SK-N-SH (cell line): ENCODE results near the gene CBR1.
"Not testable (repeated sequence)": the region's sequence is repeated elsewhere in the genome, so short reads cannot be mapped to it uniquely, and the experiment has no call there.

Source experiments
- JUND ChIP-seq: IDR thresholded peaks from 2 replicates; pipeline ENCODE4 v1.4.0; 2012
- POLR2AphosphoS5 ChIP-seq: IDR thresholded peaks from 2 replicates; pipeline ENCODE4 v1.6.1; 2012; ENCODE audit warnings: low read depth, low read length
- RFX5 ChIP-seq: IDR thresholded peaks from 2 replicates; pipeline ENCODE4 v1.6.1; 2012; ENCODE audit warnings: mild to moderate bottlenecking, improper control_type of control experiment, low read length
- TEAD4 ChIP-seq: IDR thresholded peaks from 2 replicates; pipeline ENCODE4 v1.4.0; 2012; ENCODE audit warnings: mild to moderate bottlenecking, borderline replicate concordance; ENCODE audit not compliant: insufficient read depth
- TF ChIP-seq, protein P1 (sequence below): fragments of 200-600 bp; sonication (generic); IDR thresholded peaks from 2 replicates; pipeline ENCODE4 v1.6.1; 2017; ENCODE audit warnings: antibody characterized with exemption, mild to moderate bottlenecking, moderate library complexity
- TF ChIP-seq, protein P2 (sequence below): IDR thresholded peaks from 2 replicates; pipeline ENCODE4; 2012

DNA sequence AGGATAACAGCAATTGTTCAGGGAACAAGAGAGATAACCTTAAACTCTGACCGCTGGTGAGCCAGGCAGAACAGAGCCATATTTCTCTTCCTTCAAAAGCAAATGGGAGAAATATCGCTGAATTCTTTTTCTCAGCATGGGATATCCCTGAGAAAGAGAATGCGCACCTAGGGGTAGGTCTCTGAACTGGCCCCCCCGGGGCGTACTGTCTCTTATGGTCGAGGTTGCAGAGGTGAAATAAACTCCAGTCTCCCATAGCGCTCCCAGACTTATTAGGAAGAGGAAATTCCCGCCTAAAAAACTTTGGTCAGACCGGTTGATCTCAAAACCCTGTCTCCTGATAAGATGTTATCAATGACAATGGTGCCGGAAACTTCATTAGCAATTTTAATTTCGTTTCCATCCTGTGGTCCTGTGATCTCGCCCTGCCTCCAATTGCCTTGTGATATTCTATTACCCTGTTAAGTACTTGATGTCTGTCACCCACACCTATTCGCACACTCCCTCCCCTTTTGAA, 29.9 kb downstream of the CBR1 start:
- TF ChIP-seq TEAD4, POLR2AphosphoS5, RFX5, JUND: not testable (repeated sequence)
- TF ChIP-seq, protein P1, sequence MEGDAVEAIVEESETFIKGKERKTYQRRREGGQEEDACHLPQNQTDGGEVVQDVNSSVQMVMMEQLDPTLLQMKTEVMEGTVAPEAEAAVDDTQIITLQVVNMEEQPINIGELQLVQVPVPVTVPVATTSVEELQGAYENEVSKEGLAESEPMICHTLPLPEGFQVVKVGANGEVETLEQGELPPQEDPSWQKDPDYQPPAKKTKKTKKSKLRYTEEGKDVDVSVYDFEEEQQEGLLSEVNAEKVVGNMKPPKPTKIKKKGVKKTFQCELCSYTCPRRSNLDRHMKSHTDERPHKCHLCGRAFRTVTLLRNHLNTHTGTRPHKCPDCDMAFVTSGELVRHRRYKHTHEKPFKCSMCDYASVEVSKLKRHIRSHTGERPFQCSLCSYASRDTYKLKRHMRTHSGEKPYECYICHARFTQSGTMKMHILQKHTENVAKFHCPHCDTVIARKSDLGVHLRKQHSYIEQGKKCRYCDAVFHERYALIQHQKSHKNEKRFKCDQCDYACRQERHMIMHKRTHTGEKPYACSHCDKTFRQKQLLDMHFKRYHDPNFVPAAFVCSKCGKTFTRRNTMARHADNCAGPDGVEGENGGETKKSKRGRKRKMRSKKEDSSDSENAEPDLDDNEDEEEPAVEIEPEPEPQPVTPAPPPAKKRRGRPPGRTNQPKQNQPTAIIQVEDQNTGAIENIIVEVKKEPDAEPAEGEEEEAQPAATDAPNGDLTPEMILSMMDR = not testable (repeated sequence)
- TF ChIP-seq, protein P2, sequence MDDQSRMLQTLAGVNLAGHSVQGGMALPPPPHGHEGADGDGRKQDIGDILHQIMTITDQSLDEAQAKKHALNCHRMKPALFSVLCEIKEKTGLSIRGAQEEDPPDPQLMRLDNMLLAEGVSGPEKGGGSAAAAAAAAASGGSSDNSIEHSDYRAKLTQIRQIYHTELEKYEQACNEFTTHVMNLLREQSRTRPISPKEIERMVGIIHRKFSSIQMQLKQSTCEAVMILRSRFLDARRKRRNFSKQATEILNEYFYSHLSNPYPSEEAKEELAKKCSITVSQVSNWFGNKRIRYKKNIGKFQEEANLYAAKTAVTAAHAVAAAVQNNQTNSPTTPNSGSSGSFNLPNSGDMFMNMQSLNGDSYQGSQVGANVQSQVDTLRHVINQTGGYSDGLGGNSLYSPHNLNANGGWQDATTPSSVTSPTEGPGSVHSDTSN = not testable (repeated sequence)
